ENCODE data around the gene CEP164.

Gene CEP164

GRCh38 chr11:117385906-117386305 is 58.3 kb downstream of the CEP164 start:
- TF ChIP-seq, protein P1, sequence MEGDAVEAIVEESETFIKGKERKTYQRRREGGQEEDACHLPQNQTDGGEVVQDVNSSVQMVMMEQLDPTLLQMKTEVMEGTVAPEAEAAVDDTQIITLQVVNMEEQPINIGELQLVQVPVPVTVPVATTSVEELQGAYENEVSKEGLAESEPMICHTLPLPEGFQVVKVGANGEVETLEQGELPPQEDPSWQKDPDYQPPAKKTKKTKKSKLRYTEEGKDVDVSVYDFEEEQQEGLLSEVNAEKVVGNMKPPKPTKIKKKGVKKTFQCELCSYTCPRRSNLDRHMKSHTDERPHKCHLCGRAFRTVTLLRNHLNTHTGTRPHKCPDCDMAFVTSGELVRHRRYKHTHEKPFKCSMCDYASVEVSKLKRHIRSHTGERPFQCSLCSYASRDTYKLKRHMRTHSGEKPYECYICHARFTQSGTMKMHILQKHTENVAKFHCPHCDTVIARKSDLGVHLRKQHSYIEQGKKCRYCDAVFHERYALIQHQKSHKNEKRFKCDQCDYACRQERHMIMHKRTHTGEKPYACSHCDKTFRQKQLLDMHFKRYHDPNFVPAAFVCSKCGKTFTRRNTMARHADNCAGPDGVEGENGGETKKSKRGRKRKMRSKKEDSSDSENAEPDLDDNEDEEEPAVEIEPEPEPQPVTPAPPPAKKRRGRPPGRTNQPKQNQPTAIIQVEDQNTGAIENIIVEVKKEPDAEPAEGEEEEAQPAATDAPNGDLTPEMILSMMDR (IDR thresholded peaks at IDR 0.05; ENCODE audit: extremely low read depth, insufficient read depth, missing control alignments) = no peak
- in situ Hi-C loops (cut with MboI; ENCODE audit: low pct_unique_long_range_greater_than_20kb, low sequenced_read_pairs, unreplicated experiment) = no loop called here
- no peak for DNase-seq (ENCODE audit: low spot score)

DNA sequence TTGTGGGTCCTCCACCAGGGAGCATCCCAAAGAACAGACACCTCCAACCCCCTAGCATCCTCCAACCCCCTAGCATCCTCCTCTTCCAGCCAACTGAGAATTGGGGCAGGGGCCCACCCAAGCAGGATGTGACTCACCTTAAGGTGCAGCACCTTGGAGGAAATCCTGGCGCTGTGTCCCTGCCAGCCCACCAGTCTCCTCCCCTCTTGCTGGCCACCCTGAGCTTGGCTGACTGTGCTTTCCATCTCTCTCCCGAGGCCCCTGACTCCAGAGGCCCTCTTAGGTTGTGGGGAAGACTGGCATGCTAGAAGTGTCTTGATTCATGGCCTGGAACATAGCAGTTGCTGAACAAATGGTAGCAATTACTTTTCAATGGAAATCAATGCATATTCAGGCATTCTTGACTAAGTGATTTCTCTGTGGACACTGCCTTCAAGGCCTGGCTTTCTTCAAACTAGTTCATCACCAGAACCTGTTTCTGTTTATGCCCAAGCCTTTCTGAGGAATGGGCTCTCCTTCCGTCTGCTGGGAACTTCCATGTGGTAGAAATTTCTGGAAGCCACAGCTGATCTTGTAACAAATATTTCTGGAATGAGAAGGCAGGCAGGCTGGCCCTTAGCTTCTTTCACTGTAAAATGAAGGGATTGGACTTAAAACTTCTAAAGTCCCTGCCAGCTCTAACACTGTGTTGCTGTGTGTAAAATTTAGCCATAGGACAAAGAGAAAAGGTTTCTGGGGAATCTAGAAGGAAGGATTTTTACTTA is 60.5 kb downstream of the CEP164 start:
- no peak for DNase-seq (ENCODE audit: low spot score)
- in situ Hi-C loops (cut with MboI; ENCODE audit: low pct_unique_long_range_greater_than_20kb, low sequenced_read_pairs, unreplicated experiment) = no loop called here
- TF ChIP-seq, protein P1 (IDR thresholded peaks at IDR 0.05; ENCODE audit: extremely low read depth, insufficient read depth, missing control alignments) = no peak

DNA sequence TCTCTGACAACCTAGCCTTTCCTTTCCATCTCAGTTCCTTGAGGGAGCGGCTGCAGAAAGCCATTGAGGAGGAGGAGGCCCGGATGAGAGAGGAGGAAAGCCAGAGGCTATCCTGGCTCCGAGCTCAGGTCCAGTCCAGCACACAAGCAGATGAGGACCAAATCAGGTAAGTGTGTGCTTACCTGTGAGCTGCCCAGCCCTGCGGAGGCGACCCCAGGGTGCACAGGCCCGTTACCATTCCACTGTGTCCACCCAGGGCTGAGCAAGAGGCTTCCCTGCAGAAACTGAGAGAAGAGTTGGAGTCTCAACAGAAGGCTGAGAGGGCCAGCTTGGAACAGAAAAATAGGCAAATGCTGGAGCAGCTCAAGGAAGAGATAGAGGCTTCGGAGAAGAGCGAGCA is 63.1 kb downstream of the CEP164 start:
- DNase-seq (ENCODE audit: low spot score) = no peak
- TF ChIP-seq, protein P1 (IDR thresholded peaks at IDR 0.05; ENCODE audit: extremely low read depth, insufficient read depth, missing control alignments) = no peak
- in situ Hi-C loops (cut with MboI; ENCODE audit: low pct_unique_long_range_greater_than_20kb, low sequenced_read_pairs, unreplicated experiment) = no loop called here

- DNase-seq (ENCODE audit: low spot score) = no peak
- in situ Hi-C loops (cut with MboI; ENCODE audit: low pct_unique_long_range_greater_than_20kb, low sequenced_read_pairs, unreplicated experiment) = no loop called here
- TF ChIP-seq, protein P1 (IDR thresholded peaks at IDR 0.05; ENCODE audit: extremely low read depth, insufficient read depth, missing control alignments) = no peak
These were observed 63.5 kb downstream of the CEP164 start for GRCh38 chr11:117391181-117391580.

DNA sequence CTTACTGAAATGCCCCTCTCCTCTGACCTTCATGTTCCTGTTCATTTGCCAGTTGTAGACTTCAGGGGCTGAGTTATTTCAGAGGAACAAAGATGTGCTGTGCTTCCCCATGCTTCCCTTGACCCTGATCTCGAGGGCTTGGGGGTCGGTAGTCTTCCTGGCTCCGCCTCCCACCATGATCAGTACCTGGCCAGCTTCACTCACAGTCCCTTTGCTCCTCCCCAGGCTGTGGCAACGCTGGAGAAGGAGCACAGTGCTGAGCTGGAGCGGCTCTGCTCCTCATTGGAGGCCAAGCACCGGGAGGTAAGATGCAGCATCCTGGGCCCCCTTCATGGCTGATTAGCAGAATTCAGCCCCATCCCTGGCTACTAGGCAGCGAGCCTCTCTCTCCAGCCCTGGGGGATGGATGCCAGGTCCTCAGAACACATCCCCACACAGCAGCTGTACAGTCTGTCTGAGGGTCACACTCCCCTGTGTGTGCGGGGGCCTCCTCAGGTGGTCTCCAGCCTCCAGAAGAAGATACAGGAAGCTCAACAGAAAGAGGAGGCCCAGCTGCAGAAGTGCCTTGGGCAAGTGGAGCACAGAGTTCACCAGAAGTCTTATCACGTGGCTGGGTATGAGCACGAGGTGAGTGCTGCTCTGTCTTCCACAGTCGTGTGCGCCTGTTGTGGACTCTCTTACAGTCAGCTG is 64.5 kb downstream of the CEP164 start:
- TF ChIP-seq, protein P1 (IDR thresholded peaks at IDR 0.05; ENCODE audit: extremely low read depth, insufficient read depth, missing control alignments) = no peak
- in situ Hi-C loops (cut with MboI; ENCODE audit: low pct_unique_long_range_greater_than_20kb, low sequenced_read_pairs, unreplicated experiment) = no loop called here
- no peak for DNase-seq (ENCODE audit: low spot score)

DNA sequence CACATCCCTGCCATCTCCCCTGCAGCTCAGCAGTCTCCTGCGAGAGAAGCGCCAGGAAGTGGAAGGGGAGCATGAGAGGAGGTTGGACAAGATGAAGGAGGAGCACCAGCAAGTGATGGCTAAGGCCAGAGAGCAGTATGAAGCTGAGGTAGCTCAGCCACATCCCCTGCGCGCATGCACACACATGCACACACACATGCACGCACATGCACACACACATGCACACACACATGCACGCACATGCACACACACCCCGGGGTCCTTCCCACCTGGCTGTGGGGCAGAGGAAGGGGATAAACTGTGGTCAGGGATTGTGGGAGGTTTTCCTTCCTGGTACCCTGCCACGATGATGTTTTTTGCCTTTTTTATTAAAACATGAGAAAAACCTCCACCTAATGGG is 65.3 kb downstream of the CEP164 start:
- DNase-seq (ENCODE audit: low spot score) = no peak
- in situ Hi-C loops (cut with MboI; ENCODE audit: low pct_unique_long_range_greater_than_20kb, low sequenced_read_pairs, unreplicated experiment) = no loop called here
- TF ChIP-seq, protein P1 (IDR thresholded peaks at IDR 0.05; ENCODE audit: extremely low read depth, insufficient read depth, missing control alignments) = no peak

Data from GM13977 (cell line).